Neuron (in vitro differentiated cells): ENCODE data around the gene NR1D1.

Experiments
- H2AFZ ChIP-seq: one replicate; pipeline ENCODE4 v1.6.1; 2013; ENCODE audit warnings: low read depth, mild to moderate bottlenecking, inconsistent platforms, low read length, moderate library complexity
- H3K27me3 ChIP-seq: one replicate; pipeline ENCODE4 v1.6.1; 2013; ENCODE audit warnings: low read length; ENCODE audit not compliant: insufficient read depth
- H3K36me3 ChIP-seq: one replicate; pipeline ENCODE4 v1.6.1; 2013; ENCODE audit warnings: low read length; ENCODE audit not compliant: insufficient read depth
- H3K4me1 ChIP-seq: one replicate; pipeline ENCODE4 v1.6.1; 2013; ENCODE audit warnings: low read length; ENCODE audit not compliant: insufficient read depth
- H3K4me3 ChIP-seq: 2 replicates; pipeline ENCODE4 v1.5.1; 2013; ENCODE audit warnings: mild to moderate bottlenecking, low read length, moderate library complexity
- H3K9me3 ChIP-seq: one replicate; pipeline ENCODE4 v1.6.1; 2013; ENCODE audit warnings: low read length

The NR1D1 gene

GRCh38 chr17:40107522-40108174 lies 7.3 kb upstream of the NR1D1 start:
- Histone ChIP-seq H3K36me3 (no peaks in the 10 kb centered on the region), H3K4me3 (peak overlapping the region; percentile 24), H2AFZ (peak overlapping the region; percentile 18), H3K9me3 (no peaks in the 10 kb centered on the region), H3K4me1 (peaks cover 61% of the 10 kb centered on the region), H3K27me3 (no peaks in the 10 kb centered on the region)

GRCh38 chr17:40106760-40107521 lies 6.6 kb upstream of the NR1D1 start:
- peak overlapping the region; percentile 18 for H2AFZ ChIP-seq
- H3K9me3 ChIP-seq: no peaks in the 10 kb centered on the region
- peak overlapping the region; percentile 24 for H3K4me3 ChIP-seq
- no peaks in the 10 kb centered on the region for H3K27me3 ChIP-seq
- no peaks in the 10 kb centered on the region for H3K36me3 ChIP-seq
- peaks cover 54% of the 10 kb centered on the region for H3K4me1 ChIP-seq

- H3K27me3 ChIP-seq: no peaks in the 10 kb centered on the region
- peaks cover 49% of the 10 kb centered on the region for H3K4me1 ChIP-seq
- H3K9me3 ChIP-seq: no peaks in the 10 kb centered on the region
- no peak overlapping the region for H3K4me3 ChIP-seq
- no peaks in the 10 kb centered on the region for H3K36me3 ChIP-seq
- peak overlapping the region; percentile 18 for H2AFZ ChIP-seq
Observed at GRCh38 chr17:40105861-40106759, 5.7 kb upstream of the NR1D1 start.

- Histone ChIP-seq H3K4me3 (no peak overlapping the region), H3K9me3 (no peaks in the 10 kb centered on the region), H2AFZ (no peak overlapping the region), H3K36me3 (no peaks in the 10 kb centered on the region), H3K27me3 (no peaks in the 10 kb centered on the region), H3K4me1 (peaks cover 46% of the 10 kb centered on the region)
Observed at GRCh38 chr17:40104594-40105486, 4.5 kb upstream of the NR1D1 start.

GRCh38 chr17:40103688-40104087 lies 3.3 kb upstream of the NR1D1 start:
- Histone ChIP-seq H3K4me1 (peaks cover 54% of the 10 kb centered on the region), H3K9me3 (no peaks in the 10 kb centered on the region), H3K4me3 (no peak overlapping the region), H2AFZ (no peak overlapping the region), H3K36me3 (no peaks in the 10 kb centered on the region), H3K27me3 (no peaks in the 10 kb centered on the region)

- H3K4me3 ChIP-seq: no peak overlapping the region
- no peaks in the 10 kb centered on the region for H3K27me3 ChIP-seq
- H2AFZ ChIP-seq: no peak overlapping the region
- no peaks in the 10 kb centered on the region for H3K36me3 ChIP-seq
- no peaks in the 10 kb centered on the region for H3K9me3 ChIP-seq
- H3K4me1 ChIP-seq: peaks cover 55% of the 10 kb centered on the region
Observed at GRCh38 chr17:40103071-40103661, 2.8 kb upstream of the NR1D1 start.

GRCh38 chr17:40101367-40102210 lies 1.2 kb upstream of the NR1D1 start:
- Histone ChIP-seq H3K27me3 (no peaks in the 10 kb centered on the region), H2AFZ (no peak overlapping the region), H3K9me3 (no peaks in the 10 kb centered on the region), H3K36me3 (no peaks in the 10 kb centered on the region), H3K4me3 (no peak overlapping the region), H3K4me1 (peaks cover 39% of the 10 kb centered on the region)

GRCh38 chr17:40100669-40101366 lies 429 bp upstream of the NR1D1 start:
- peak overlapping the region; percentile 62 for H2AFZ ChIP-seq
- no peaks in the 10 kb centered on the region for H3K36me3 ChIP-seq
- no peaks in the 10 kb centered on the region for H3K27me3 ChIP-seq
- no peaks in the 10 kb centered on the region for H3K9me3 ChIP-seq
- peak overlapping the region; percentile 50 for H3K4me3 ChIP-seq
- H3K4me1 ChIP-seq: peaks cover 36% of the 10 kb centered on the region

GRCh38 chr17:40099619-40100418 lies 570 bp downstream of the NR1D1 start:
- Histone ChIP-seq H3K4me3 (peak overlapping the region; percentile 50), H2AFZ (peak overlapping the region; percentile 59), H3K36me3 (peaks cover 4% of the 10 kb centered on the region), H3K4me1 (peaks cover 36% of the 10 kb centered on the region), H3K9me3 (no peaks in the 10 kb centered on the region), H3K27me3 (no peaks in the 10 kb centered on the region)

GRCh38 chr17:40098846-40099618 lies 1.4 kb downstream of the NR1D1 start:
- no peaks in the 10 kb centered on the region for H3K27me3 ChIP-seq
- peak overlapping the region; percentile 29 for H2AFZ ChIP-seq
- peaks cover 36% of the 10 kb centered on the region for H3K4me1 ChIP-seq
- peaks cover 4% of the 10 kb centered on the region for H3K36me3 ChIP-seq
- H3K9me3 ChIP-seq: no peaks in the 10 kb centered on the region
- H3K4me3 ChIP-seq: peak overlapping the region; percentile 50
